Stimulated activated CD8-positive, alpha-beta memory T cell treated with anti-CD3 and anti-CD28 coated beads, Interleukin-15, amount 100 ng/mL, for 24 hours (primary cell): Measurements from ENCODE around the gene TSC22D3.
"Not testable (repeated sequence)": the region's sequence is repeated elsewhere in the genome, so short reads cannot be mapped to it uniquely, and the experiment has no call there.

Experiments
- DNase-seq: peaks from one replicate; pipeline ENCODE4 v3.0.0-alpha.2; 2020; ENCODE audit warnings: low read depth

TSC22D3 gene

GRCh38 chrX:107712231-107713202, 63.1 kb downstream of the TSC22D3 start:
- no peak for DNase-seq

- DNase-seq, result no peak
Observed at GRCh38 chrX:107711521-107712181, 63.9 kb downstream of the TSC22D3 start.

- no peak for DNase-seq
Observed at GRCh38 chrX:107710617-107711391, 64.8 kb downstream of the TSC22D3 start.

- no peak for DNase-seq
Observed at GRCh38 chrX:107709266-107709806, 66.3 kb downstream of the TSC22D3 start.

- DNase-seq, result no peak
Observed at GRCh38 chrX:107708762-107709161, 66.8 kb downstream of the TSC22D3 start.

- no peak for DNase-seq
Observed at GRCh38 chrX:107707866-107708265, 67.7 kb downstream of the TSC22D3 start.

GRCh38 chrX:107706309-107706708, 69.3 kb downstream of the TSC22D3 start:
- DNase-seq, result no peak

GRCh38 chrX:107704587-107704986, 71.0 kb downstream of the TSC22D3 start:
- DNase-seq, result no peak

GRCh38 chrX:107704181-107704580, 71.4 kb downstream of the TSC22D3 start:
- no peak for DNase-seq

GRCh38 chrX:107701493-107702121, 74.0 kb downstream of the TSC22D3 start:
- no peak for DNase-seq

GRCh38 chrX:107700790-107701189, 74.8 kb downstream of the TSC22D3 start:
- DNase-seq, result no peak

GRCh38 chrX:107700317-107700774, 75.2 kb downstream of the TSC22D3 start:
- DNase-seq, result no peak

GRCh38 chrX:107699616-107700015, 76.0 kb downstream of the TSC22D3 start:
- DNase-seq, result no peak

GRCh38 chrX:107691024-107691448, 84.6 kb downstream of the TSC22D3 start:
- DNase-seq, result no peak

- DNase-seq, result no peak
Observed at GRCh38 chrX:107687445-107687844, 88.1 kb downstream of the TSC22D3 start.

- no peak for DNase-seq
Observed at GRCh38 chrX:107686792-107687191, 88.8 kb downstream of the TSC22D3 start.

- no peak for DNase-seq
Observed at GRCh38 chrX:107686026-107686425, 89.6 kb downstream of the TSC22D3 start.

GRCh38 chrX:107685586-107685985, 90.0 kb downstream of the TSC22D3 start:
- not testable (repeated sequence) for DNase-seq

GRCh38 chrX:107684956-107685385, 90.6 kb downstream of the TSC22D3 start:
- DNase-seq, result no peak

- DNase-seq, result no peak
Observed at GRCh38 chrX:107683931-107684330, 91.7 kb downstream of the TSC22D3 start.

- DNase-seq, result no peak
Observed at GRCh38 chrX:107683124-107683895, 92.3 kb downstream of the TSC22D3 start.
